Measurements from ENCODE around the gene ACOXL.
"Not testable (repeated sequence)": the region's sequence is repeated elsewhere in the genome, so short reads cannot be mapped to it uniquely, and the experiment has no call there.

ACOXL gene

GRCh38 chr2:111024496-111024895, 292.1 kb downstream of the ACOXL start:
- no peak for DNase-seq

GRCh38 chr2:111025288-111025687, 292.9 kb downstream of the ACOXL start:
- no peak for DNase-seq

GRCh38 chr2:111028720-111029119, 296.3 kb downstream of the ACOXL start:
- DNase-seq = no peak

GRCh38 chr2:111029181-111029927, 297.0 kb downstream of the ACOXL start:
- DNase-seq = no peak

GRCh38 chr2:111030260-111030891, 298.0 kb downstream of the ACOXL start:
- no peak for DNase-seq

GRCh38 chr2:111030945-111031344, 298.6 kb downstream of the ACOXL start:
- no peak for DNase-seq

- DNase-seq = no peak
These were observed 299.4 kb downstream of the ACOXL start for GRCh38 chr2:111031546-111032478.

GRCh38 chr2:111032721-111033429, 300.5 kb downstream of the ACOXL start:
- no peak for DNase-seq

GRCh38 chr2:111034146-111034545, 301.8 kb downstream of the ACOXL start:
- DNase-seq = no peak

GRCh38 chr2:111034606-111035005, 302.2 kb downstream of the ACOXL start:
- DNase-seq = no peak

GRCh38 chr2:111035830-111036441, 303.6 kb downstream of the ACOXL start:
- no peak for DNase-seq

- DNase-seq = no peak
These were observed 304.8 kb downstream of the ACOXL start for GRCh38 chr2:111037128-111037527.

GRCh38 chr2:111039628-111040383, 307.4 kb downstream of the ACOXL start:
- DNase-seq = no peak

- no peak for DNase-seq
These were observed 309.2 kb downstream of the ACOXL start for GRCh38 chr2:111041398-111042202.

GRCh38 chr2:111042261-111042660, 309.9 kb downstream of the ACOXL start:
- DNase-seq = no peak

- DNase-seq = no peak
These were observed 310.7 kb downstream of the ACOXL start for GRCh38 chr2:111042772-111043771.

- DNase-seq = no peak
These were observed 311.7 kb downstream of the ACOXL start for GRCh38 chr2:111044066-111044465.

GRCh38 chr2:111045236-111045635, 312.9 kb downstream of the ACOXL start:
- DNase-seq = not testable (repeated sequence)

- no peak for DNase-seq
These were observed 313.5 kb downstream of the ACOXL start for GRCh38 chr2:111045771-111046444.

Measured in GF-D8 (cell line).